ENCODE measurements around the gene OPN1MW3. TPM values are rescaled to one million over a fixed set of nuclear protein-coding genes. Genes with fewer than 3 reads are reported as not detected.

The OPN1MW3 gene
- total RNA-seq, 1 donor from 2014 or later: not detected

Other genes with a start within 250 kb of the OPN1MW3 start
- gene IRAK1, start 237.7 kb upstream of the OPN1MW3 start, total RNA-seq: 52.2 and 56.6 TPM in 2 replicates
- gene MECP2, start 159.9 kb upstream of the OPN1MW3 start, total RNA-seq: 13.2 and 17.1 TPM in 2 replicates
- 0.13 and 0.51 TPM in 2 replicates for gene OPN1LW, start 113.3 kb upstream of the OPN1MW3 start, total RNA-seq
- not detected in 2 replicates for gene OPN1MW, start 75.0 kb upstream of the OPN1MW3 start, total RNA-seq
- gene OPN1MW2, start 37.8 kb upstream of the OPN1MW3 start, total RNA-seq: not detected in 2 replicates
- 0.13 TPM in 1 of 2 replicates, not detected in the other for gene TEX28, start 37.5 kb downstream of the OPN1MW3 start, total RNA-seq
- gene TKTL1, start 38.2 kb downstream of the OPN1MW3 start, total RNA-seq: under 0.01 TPM in 1 of 2 replicates, not detected in the other
- 1,135 and 1,161 TPM in 2 replicates for gene FLNA, start 117.1 kb downstream of the OPN1MW3 start, total RNA-seq
- 17.8 and 20.5 TPM in 2 replicates for gene EMD, start 121.7 kb downstream of the OPN1MW3 start, total RNA-seq
- gene RPL10, start 140.8 kb downstream of the OPN1MW3 start, total RNA-seq: 2,372 and 2,629 TPM in 2 replicates
- gene DNASE1L1, start 151.7 kb downstream of the OPN1MW3 start, total RNA-seq: 105 and 121 TPM in 2 replicates
- 11.9 and 14.9 TPM in 2 replicates for gene TAFAZZIN, start 154.0 kb downstream of the OPN1MW3 start, total RNA-seq
- 58.0 and 105 TPM in 2 replicates for gene ATP6AP1, start 171.1 kb downstream of the OPN1MW3 start, total RNA-seq
- 27.0 and 43.0 TPM in 2 replicates for gene GDI1, start 179.6 kb downstream of the OPN1MW3 start, total RNA-seq
- 43.9 and 60.2 TPM in 2 replicates for gene FAM50A, start 186.6 kb downstream of the OPN1MW3 start, total RNA-seq
- 3.0 and 6.2 TPM in 2 replicates for gene PLXNA3, start 200.7 kb downstream of the OPN1MW3 start, total RNA-seq
- gene LAGE3, start 221.7 kb downstream of the OPN1MW3 start, total RNA-seq: 14.9 and 16.9 TPM in 2 replicates
- 29.8 and 38.1 TPM in 2 replicates for gene UBL4A, start 229.0 kb downstream of the OPN1MW3 start, total RNA-seq
- gene SLC10A3, start 233.0 kb downstream of the OPN1MW3 start, total RNA-seq: 8.1 and 14.4 TPM in 2 replicates